ENCODE results near the gene PZP.

DNA sequence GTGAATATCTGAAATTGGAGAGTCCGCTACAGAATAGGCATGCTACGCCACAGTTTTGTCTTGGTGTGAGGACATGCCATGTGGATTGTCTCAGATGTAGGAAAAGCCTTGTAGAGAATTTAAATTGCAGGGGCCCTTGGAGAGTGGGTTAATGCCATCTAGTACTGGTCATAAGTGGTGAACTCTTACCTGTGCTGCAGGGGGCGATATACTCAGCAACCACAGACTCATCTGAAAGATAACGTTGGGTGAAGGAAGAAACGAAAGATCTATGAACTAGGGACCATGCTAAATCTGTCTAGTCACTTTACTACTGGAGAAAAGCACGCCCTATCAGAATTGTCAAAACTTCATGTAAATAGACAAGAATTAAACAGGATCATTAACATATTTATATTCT lies 58.8 kb downstream of the PZP start:
- TF ChIP-seq, protein P1, sequence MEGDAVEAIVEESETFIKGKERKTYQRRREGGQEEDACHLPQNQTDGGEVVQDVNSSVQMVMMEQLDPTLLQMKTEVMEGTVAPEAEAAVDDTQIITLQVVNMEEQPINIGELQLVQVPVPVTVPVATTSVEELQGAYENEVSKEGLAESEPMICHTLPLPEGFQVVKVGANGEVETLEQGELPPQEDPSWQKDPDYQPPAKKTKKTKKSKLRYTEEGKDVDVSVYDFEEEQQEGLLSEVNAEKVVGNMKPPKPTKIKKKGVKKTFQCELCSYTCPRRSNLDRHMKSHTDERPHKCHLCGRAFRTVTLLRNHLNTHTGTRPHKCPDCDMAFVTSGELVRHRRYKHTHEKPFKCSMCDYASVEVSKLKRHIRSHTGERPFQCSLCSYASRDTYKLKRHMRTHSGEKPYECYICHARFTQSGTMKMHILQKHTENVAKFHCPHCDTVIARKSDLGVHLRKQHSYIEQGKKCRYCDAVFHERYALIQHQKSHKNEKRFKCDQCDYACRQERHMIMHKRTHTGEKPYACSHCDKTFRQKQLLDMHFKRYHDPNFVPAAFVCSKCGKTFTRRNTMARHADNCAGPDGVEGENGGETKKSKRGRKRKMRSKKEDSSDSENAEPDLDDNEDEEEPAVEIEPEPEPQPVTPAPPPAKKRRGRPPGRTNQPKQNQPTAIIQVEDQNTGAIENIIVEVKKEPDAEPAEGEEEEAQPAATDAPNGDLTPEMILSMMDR (conservative IDR thresholded peaks at IDR 0.05), result peak; percentile 51
- TF ChIP-seq EZH2 (IDR thresholded peaks at IDR 0.05; ENCODE audit: low read depth), result no peak

Measured in PC-9 (cell line).